NCI-H82 treated with DMSO at 0.1 percent for 48 hours (cell line): Measurements from ENCODE around the gene C1QTNF5.

ENCODE experiments used
- DNase-seq: peaks from one replicate; lab custom pipeline; 2025; ENCODE audit not compliant: unreplicated experiment; lab: John Stamatoyannopoulos, UW

C1QTNF5 gene

GRCh38 chr11:119318240-119319135 is 22.2 kb downstream of the C1QTNF5 start:
- DNase-seq = no peak

GRCh38 chr11:119317592-119318239 is 23.0 kb downstream of the C1QTNF5 start:
- DNase-seq = no peak

GRCh38 chr11:119316729-119317591 is 23.7 kb downstream of the C1QTNF5 start, which contains the start of gene MCAM:
TSS of gene MCAM (minus strand) at chr11:119317130. CDS start at chr11:119317101, 29 bp downstream.
- DNase-seq = no peak

GRCh38 chr11:119316016-119316728 is 24.5 kb downstream of the C1QTNF5 start:
- DNase-seq = no peak

- no peak for DNase-seq
Observed at GRCh38 chr11:119315131-119316015, 25.3 kb downstream of the C1QTNF5 start.

- no peak for DNase-seq
Observed at GRCh38 chr11:119314726-119315125, 26.0 kb downstream of the C1QTNF5 start.

- no peak for DNase-seq
Observed at GRCh38 chr11:119310682-119311052, 30.0 kb downstream of the C1QTNF5 start.

GRCh38 chr11:119309953-119310681 is 30.6 kb downstream of the C1QTNF5 start:
- no peak for DNase-seq

GRCh38 chr11:119309411-119309810 is 31.3 kb downstream of the C1QTNF5 start:
- no peak for DNase-seq

- DNase-seq = no peak
Observed at GRCh38 chr11:119307974-119308373, 32.7 kb downstream of the C1QTNF5 start.

- DNase-seq = no peak
Observed at GRCh38 chr11:119307219-119307618, 33.5 kb downstream of the C1QTNF5 start.

- no peak for DNase-seq
Observed at GRCh38 chr11:119306373-119306890, 34.3 kb downstream of the C1QTNF5 start.

GRCh38 chr11:119305556-119306372 is 34.9 kb downstream of the C1QTNF5 start:
- DNase-seq = no peak

- DNase-seq = no peak
Observed at GRCh38 chr11:119303227-119303718, 37.4 kb downstream of the C1QTNF5 start.

- DNase-seq = no peak
Observed at GRCh38 chr11:119300198-119300964, 40.3 kb downstream of the C1QTNF5 start.

- DNase-seq = no peak
Observed at GRCh38 chr11:119299416-119299815, 41.3 kb downstream of the C1QTNF5 start.

- DNase-seq = no peak
Observed at GRCh38 chr11:119298726-119299125, 42.0 kb downstream of the C1QTNF5 start.
